ENCODE results near the gene RTN4R. TPM values are rescaled to one million over a fixed set of nuclear protein-coding genes. Genes with fewer than 3 reads are reported as not detected.
A peak's percentile ranks its signal among the peaks of the same experiment; 100 is the strongest.
"Not testable (repeated sequence)": the region's sequence is repeated elsewhere in the genome, so short reads cannot be mapped to it uniquely, and the experiment has no call there.

Gene RTN4R
- total RNA-seq, 2 experiments from 2014 or later, result 0.36 to 0.50 TPM

DNA sequence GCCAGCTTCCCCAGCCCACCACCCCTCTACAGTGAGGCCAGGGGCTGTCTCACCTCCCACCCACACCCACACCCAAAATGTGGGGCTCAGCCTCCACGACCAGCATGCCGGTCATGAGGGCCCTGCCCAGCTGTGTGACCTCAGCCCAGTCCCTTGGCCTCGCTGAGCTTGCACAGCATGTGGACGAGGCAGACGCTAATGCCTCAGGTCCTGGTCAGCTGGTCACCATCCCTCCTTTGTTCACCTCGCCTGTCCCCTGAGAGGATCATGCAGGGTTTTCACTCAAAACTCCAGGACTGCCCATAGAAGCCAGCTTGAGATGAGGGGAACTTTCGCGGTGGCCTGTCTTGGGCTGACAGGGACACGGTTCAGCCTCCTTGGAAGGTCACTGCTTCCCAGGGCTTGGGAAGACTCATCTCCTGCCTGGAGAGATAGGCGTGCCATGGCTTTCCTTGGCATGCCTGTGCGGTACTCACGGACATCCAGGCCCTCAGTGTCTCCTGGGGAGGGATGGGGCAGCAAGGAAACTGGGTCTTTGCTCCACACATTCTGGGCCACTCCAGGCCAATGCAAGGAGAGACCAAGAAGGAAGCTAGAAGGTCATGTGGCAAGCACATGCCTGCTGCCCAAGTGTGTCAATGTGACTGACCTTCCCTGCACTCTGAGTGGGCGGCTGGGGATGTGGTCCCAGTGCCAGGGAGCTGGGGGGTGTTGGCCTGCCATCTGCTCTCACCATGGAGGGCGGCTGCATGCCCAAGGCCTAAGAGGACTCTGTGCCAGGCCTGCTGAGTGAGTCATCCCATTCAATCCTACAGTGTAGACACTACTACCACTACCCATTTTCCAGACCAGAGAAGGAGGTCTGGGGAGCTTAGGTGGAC lies 3.2 kb upstream of the RTN4R start:
- Histone ChIP-seq H3K27me3 (ENCODE audit: control insufficient read depth in 1 of 2, insufficient read depth in 2 of 2, low read length in 2 of 2) (no peaks in the 10 kb centered on the region), H3K4me3 (ENCODE audit: low read length) (no peak overlapping the region), H3K4me1 (ENCODE audit: insufficient read depth, low read length) (peaks cover 16% of the 10 kb centered on the region), H3K27ac (ENCODE audit: low read depth in 1 of 2, low read length in 2 of 2) (no peak overlapping the region), H3K36me3 (ENCODE audit: insufficient read depth, low read length) (no peaks in the 10 kb centered on the region), H3K9me3 (ENCODE audit: control insufficient read depth in 1 of 2, insufficient read depth in 1 of 2, low read length in 2 of 2) (no peaks in the 10 kb centered on the region)
- intact Hi-C loops (cut with DNase I, micrococcal nuclease), result no loop called here
- no peaks in the 10 kb centered on the region for H3K4me1 Mint-ChIP-seq (ENCODE audit: low read depth)
- TF ChIP-seq, protein P1, sequence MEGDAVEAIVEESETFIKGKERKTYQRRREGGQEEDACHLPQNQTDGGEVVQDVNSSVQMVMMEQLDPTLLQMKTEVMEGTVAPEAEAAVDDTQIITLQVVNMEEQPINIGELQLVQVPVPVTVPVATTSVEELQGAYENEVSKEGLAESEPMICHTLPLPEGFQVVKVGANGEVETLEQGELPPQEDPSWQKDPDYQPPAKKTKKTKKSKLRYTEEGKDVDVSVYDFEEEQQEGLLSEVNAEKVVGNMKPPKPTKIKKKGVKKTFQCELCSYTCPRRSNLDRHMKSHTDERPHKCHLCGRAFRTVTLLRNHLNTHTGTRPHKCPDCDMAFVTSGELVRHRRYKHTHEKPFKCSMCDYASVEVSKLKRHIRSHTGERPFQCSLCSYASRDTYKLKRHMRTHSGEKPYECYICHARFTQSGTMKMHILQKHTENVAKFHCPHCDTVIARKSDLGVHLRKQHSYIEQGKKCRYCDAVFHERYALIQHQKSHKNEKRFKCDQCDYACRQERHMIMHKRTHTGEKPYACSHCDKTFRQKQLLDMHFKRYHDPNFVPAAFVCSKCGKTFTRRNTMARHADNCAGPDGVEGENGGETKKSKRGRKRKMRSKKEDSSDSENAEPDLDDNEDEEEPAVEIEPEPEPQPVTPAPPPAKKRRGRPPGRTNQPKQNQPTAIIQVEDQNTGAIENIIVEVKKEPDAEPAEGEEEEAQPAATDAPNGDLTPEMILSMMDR (IDR thresholded peaks at IDR 0.05), result no peak
- H3K36me3 Mint-ChIP-seq (ENCODE audit: low read depth), result no peaks in the 10 kb centered on the region
- ChIA-PET POLR2A (no interaction called here), CTCF (no interaction called here)
- DNase-seq (no peak), ATAC-seq (ENCODE audit: poor library complexity) (no peak)
- H3K9me3 Mint-ChIP-seq, result no peaks in the 10 kb centered on the region
- no peak overlapping the region for H3K27ac Mint-ChIP-seq
- no peaks in the 10 kb centered on the region for H3K27me3 Mint-ChIP-seq
- H3K4me3 Mint-ChIP-seq, result no peak overlapping the region

DNA sequence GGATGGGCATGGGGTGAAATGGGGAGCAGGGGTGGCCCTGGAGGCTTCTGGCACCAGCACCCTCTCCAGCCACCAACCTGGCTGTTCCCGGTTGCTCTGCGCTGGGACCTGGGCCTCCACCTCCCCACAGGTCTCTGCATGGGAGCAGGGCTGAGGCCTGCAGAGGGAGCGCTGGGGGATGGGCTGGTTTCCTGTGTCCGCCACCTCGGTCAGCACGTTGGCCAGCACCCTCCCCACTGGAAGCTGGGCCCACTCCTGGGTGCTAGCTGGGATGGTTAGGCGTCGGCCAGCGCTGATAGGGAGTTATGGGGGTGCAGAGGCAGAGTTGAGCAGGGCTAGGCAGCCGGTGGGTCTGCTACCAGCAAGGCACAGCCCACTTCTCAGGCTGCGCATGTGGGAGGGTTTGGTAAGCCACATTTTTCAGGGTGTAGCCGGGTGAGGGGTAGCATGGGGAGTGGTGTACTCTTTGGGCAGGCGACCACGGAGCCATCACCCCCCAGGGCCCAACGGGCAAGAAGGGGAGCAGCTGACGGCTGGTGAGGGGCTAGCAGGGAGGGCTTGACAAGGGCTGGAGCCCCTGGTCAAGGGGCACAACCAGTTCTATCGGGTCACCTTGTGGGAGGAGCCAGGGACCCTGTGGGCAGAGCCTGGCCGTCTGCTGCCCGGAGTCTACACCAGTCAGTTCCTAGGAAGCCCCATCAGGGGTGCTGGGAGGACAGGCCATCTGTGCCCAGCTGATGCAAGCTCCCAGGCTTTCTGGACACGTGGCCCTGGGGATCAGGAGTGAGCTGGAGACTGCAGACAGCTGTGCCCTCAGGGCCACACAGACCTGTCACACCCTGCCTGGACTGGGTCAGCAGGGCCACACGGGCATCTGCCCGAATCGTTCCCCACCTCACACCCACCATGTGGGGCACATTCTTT lies 2.3 kb upstream of the RTN4R start:
- H3K36me3 ChIP-seq (ENCODE audit: insufficient read depth, low read length); H3K27me3 Mint-ChIP-seq; H3K27ac Mint-ChIP-seq; CTCF ChIA-PET; H3K4me3 Mint-ChIP-seq; intact Hi-C loops (cut with DNase I, micrococcal nuclease); H3K4me3 ChIP-seq (ENCODE audit: low read length); H3K4me1 Mint-ChIP-seq (ENCODE audit: low read depth); POLR2A ChIA-PET; H3K27ac ChIP-seq (ENCODE audit: low read depth in 1 of 2, low read length in 2 of 2); H3K36me3 Mint-ChIP-seq (ENCODE audit: low read depth); H3K9me3 Mint-ChIP-seq; H3K9me3 ChIP-seq (ENCODE audit: control insufficient read depth in 1 of 2, insufficient read depth in 1 of 2, low read length in 2 of 2); H3K27me3 ChIP-seq (ENCODE audit: control insufficient read depth in 1 of 2, insufficient read depth in 2 of 2, low read length in 2 of 2); ATAC-seq (ENCODE audit: poor library complexity); DNase-seq: not testable (repeated sequence)
- peaks cover 16% of the 10 kb centered on the region for H3K4me1 ChIP-seq (ENCODE audit: insufficient read depth, low read length)

DNA sequence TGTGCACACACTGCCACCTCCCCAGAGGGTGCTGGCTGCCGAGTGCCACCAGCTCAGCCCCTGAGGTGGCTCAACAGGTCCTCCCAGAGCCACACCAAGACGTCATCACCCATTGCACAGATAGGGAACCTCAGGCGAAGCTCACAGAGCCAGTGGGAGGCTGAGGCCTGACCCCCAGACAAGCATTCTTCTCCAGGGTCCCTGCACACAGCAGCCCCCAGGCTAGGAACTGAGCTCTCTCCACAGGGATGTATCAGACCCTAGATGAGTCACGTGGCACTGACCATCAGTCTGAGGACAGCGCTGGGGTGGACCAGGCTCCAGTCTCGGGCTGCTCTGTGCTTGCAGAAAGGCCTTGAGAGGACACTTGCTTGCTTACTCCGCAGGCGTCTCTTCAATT lies 1.6 kb upstream of the RTN4R start:
- H3K4me1 ChIP-seq (ENCODE audit: insufficient read depth, low read length), result peaks cover 16% of the 10 kb centered on the region
- CTCF ChIA-PET; H3K9me3 Mint-ChIP-seq; DNase-seq; H3K4me1 Mint-ChIP-seq (ENCODE audit: low read depth); H3K9me3 ChIP-seq (ENCODE audit: control insufficient read depth in 1 of 2, insufficient read depth in 1 of 2, low read length in 2 of 2); H3K36me3 ChIP-seq (ENCODE audit: insufficient read depth, low read length); H3K4me3 Mint-ChIP-seq; POLR2A ChIA-PET; H3K36me3 Mint-ChIP-seq (ENCODE audit: low read depth); H3K27ac Mint-ChIP-seq; H3K27me3 Mint-ChIP-seq; ATAC-seq (ENCODE audit: poor library complexity); H3K27me3 ChIP-seq (ENCODE audit: control insufficient read depth in 1 of 2, insufficient read depth in 2 of 2, low read length in 2 of 2); H3K27ac ChIP-seq (ENCODE audit: low read depth in 1 of 2, low read length in 2 of 2); H3K4me3 ChIP-seq (ENCODE audit: low read length): not testable (repeated sequence)
- intact Hi-C loops (cut with DNase I, micrococcal nuclease), result loop anchor here in 1 of 2 experiments (5.0 kb wide), 1 partner anchor 62 kb away; no protein-coding TSS in a partner anchor

DNA sequence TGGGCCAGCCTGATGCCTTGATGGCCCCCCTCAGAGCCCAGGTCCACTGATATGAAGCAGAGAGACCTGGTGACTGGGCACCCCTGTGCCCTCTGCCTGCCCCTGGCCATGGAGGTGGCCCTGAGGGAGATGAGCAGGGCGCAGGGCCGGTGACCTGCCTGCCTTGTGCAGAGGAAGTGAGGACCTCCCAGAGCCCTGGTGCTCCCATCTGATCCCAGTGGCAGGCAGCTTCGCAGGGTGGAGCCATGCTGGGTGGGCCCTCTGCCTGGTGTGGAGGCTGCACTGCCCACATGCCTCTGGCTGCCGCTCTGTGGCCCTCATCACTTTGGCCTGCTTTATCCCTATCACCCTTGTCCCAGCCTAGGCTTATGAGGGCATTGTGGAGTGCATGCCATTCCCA lies 1.1 kb upstream of the RTN4R start:
- H3K27me3 Mint-ChIP-seq; ATAC-seq (ENCODE audit: poor library complexity); H3K36me3 Mint-ChIP-seq (ENCODE audit: low read depth); H3K9me3 ChIP-seq (ENCODE audit: control insufficient read depth in 1 of 2, insufficient read depth in 1 of 2, low read length in 2 of 2); DNase-seq; H3K4me1 Mint-ChIP-seq (ENCODE audit: low read depth); H3K27me3 ChIP-seq (ENCODE audit: control insufficient read depth in 1 of 2, insufficient read depth in 2 of 2, low read length in 2 of 2); H3K27ac Mint-ChIP-seq; POLR2A ChIA-PET; H3K4me3 ChIP-seq (ENCODE audit: low read length); H3K9me3 Mint-ChIP-seq; H3K27ac ChIP-seq (ENCODE audit: low read depth in 1 of 2, low read length in 2 of 2); CTCF ChIA-PET; H3K36me3 ChIP-seq (ENCODE audit: insufficient read depth, low read length): not testable (repeated sequence)
- H3K4me1 ChIP-seq (ENCODE audit: insufficient read depth, low read length), result peaks cover 16% of the 10 kb centered on the region
- intact Hi-C loops (cut with DNase I, micrococcal nuclease), result loop anchor here in 1 of 2 experiments (5.0 kb wide), 1 partner anchor 62 kb away; no protein-coding TSS in a partner anchor
- peak overlapping the region; percentile 82 for H3K4me3 Mint-ChIP-seq
